Right renal cortex interstitium (tissue), 3 donors: ENCODE measurements around the gene ADAM19. TPM values are rescaled to one million over a fixed set of nuclear protein-coding genes. Genes with fewer than 3 reads are reported as not detected.

Experiments used
- DNase-seq, 3 donors: peaks; one replicate each; pipeline ENCODE4 v3.0.0-alpha.2; 2013; ENCODE audit warnings: low read depth in 3 of 3, low spot score in 2 of 3
- polyA plus RNA-seq, 3 donors: library from polyadenylated mRNA; unstranded; fragments of 120-200 nt; gene quantifications; one replicate each; pipeline ENCODE4 v1.2.1, GENCODE V29; 2013; ENCODE audit not compliant: insufficient read length in 3 of 3

ADAM19 gene
- polyA plus RNA-seq, 3 donors, result 7.7 to 9.6 (median 8.2) TPM

DNA sequence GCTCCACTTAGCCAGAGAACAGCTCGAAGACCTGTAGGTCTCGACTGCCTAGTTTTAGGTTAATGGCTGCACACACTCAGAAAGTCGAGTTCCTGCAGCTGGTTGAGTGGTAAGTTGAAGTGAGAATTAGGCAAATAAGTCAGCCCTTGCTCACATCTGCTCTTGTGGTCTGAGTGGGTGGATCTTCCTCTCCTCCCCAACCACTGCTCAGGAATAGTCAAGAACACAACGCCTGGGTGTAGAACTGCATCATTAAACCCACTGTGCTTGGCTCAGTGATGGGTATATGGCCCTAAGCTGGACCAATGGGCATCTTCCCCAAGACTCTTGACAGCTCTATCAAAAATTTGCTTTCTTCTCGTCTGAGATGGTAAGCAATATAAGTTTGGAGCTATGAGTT, 20.9 kb upstream of the ADAM19 start:
- no peak for DNase-seq

GRCh38 chr5:157594675-157595459, 19.3 kb upstream of the ADAM19 start:
- no peak for DNase-seq

- DNase-seq, result no peak
Observed at GRCh38 chr5:157594257-157594656, 18.7 kb upstream of the ADAM19 start.

- no peak for DNase-seq
Observed at GRCh38 chr5:157593052-157593757, 17.6 kb upstream of the ADAM19 start.

DNA sequence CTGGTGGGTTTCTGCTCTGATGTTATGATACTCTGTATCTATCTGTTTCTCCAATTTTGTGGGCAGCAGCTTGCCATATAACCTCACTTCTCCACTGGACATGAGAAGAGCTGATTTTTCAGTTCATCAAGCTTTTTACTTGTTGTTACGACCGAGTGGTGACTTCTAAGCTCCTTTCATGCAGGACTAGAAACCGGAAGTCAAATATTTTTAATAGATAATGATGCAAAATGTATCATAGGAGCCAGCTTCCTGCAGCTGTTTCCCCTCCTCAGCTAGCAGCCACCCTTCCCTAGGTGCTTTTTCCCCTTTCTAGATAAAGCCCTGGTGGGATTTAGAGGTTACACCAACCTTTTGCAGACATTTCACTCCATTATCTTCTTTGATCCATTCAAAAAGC, 17.0 kb upstream of the ADAM19 start:
- no peak for DNase-seq

GRCh38 chr5:157590478-157590877, 14.9 kb upstream of the ADAM19 start:
- no peak for DNase-seq

DNA sequence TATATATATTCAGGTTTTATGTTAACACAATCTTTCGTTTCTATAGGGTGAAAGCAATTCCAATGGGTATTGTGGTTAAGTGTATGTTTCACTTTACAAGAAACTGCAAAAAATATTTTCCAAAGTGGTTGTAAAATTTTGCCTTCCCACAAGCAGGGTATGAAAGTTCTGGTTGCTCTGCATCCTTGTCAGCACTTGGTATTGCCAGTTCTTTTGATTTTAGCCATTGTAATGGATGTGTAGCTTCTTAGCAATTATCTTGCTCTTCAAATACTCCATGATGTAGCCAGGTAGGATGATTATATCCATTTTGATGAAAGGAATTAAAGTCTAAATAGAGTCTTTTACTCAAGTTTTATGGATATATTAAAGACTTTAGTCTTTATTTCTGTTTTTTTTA, 9.1 kb upstream of the ADAM19 start:
- no peak for DNase-seq

- DNase-seq, result no peak
Observed at GRCh38 chr5:157582731-157583620, 7.4 kb upstream of the ADAM19 start.

GRCh38 chr5:157581901-157582300, 6.3 kb upstream of the ADAM19 start:
- no peak for DNase-seq

DNA sequence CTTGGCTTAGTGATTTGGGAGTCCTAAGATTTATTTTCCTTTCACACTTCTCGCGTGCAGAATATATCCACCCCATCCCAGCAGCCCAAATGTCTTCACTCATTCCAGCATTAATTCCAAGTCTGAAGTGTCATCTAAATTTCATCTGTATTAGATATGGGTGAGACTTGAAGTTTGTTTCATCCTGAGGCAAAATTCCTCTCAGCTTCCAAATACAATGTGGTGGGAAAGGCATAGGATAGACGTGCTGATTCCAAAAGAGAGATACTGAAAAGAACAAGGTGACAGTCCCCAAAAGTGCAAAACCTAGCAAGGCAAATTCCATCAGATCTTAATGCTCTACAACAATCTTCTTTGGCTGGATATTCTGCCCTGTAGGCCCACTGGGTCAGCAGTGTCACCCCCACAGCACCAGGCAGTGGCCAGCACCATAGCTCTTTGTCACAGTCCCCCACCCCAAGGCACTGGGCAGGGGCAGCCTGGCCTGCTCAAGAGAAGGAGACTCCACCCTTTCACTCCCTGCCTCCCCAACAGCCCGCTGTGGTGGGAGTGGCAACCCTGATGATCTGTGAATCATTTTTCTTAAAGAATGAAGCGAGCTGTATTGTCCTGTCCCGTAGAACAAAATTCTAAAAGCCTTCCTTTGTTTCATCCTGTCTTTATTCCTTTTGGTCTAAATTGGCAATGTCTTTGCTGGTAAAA, 2.7 kb upstream of the ADAM19 start:
- no peak for DNase-seq

DNA sequence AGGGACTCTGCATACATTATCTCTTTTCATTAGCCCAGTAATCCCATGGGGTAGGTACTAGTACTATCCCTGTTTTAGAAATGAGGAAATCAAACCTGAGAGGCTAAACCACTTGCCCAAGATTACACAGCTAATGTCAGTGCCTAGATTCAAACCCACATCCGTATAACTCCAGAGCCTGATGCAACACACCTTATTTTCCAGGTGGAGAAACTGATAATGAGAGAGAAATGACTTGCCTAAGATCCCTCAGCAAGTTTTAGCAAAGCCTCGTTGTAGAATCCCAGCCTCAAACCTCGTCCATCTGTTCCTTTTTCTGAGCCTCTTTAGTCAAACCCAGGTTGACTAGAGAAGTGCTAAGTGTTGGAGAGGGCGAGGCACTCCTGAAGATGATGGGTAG, 1.1 kb upstream of the ADAM19 start:
- DNase-seq, result no peak

- no peak for DNase-seq
Observed at GRCh38 chr5:157574456-157575380, 857 bp downstream of the ADAM19 start.

GRCh38 chr5:157571357-157571827, 4.2 kb downstream of the ADAM19 start:
- DNase-seq, result no peak

DNA sequence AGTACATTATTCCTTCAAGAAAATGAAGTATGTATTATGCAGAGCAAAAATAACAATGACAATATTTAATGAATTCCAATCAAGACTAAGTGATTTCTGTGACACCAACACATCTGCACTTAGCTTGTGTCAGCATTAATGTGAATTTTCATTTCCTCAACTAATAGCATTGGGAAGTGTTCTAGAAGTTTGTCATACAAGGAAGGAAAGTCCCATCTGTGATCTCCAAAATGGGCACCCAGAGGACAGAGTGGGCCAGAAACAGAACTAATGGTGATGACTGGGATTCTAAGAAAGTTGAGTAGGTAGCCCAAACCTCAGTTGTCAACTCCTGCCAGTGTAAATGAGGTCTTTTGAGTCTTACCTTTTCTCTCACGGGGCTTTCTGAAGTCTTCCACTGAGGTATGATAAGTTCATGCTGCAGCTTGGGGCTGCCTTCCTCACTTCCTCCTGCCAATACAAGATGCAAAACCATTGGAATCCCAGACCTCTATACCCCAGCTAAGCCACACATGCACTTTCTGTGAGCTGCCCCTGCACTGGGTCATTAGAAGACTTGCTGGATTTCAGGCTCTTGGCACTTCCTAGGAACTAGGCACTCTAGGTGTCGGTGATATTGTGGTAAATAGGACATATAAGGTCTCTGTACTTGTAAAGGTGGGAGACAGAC, 4.9 kb downstream of the ADAM19 start:
- DNase-seq, result no peak

DNA sequence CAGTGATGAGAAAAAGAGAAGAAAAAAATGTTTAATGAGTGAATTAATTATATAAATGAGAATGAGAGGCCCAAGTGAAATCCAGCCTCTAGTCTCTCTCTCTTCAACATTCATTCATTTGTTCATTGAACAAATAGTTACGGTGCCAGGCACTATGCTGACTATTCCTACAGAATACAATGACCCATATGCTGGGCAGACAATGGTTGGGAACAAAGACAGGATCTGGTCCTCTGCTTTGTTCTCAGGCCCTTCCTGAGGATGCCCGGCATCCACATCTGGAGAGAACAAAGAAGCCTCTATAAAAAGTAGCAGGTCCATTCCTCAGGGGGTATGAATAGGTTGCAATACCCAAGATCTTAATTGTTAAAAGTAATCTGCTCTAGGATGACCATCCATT, 6.9 kb downstream of the ADAM19 start:
- DNase-seq, result no peak

DNA sequence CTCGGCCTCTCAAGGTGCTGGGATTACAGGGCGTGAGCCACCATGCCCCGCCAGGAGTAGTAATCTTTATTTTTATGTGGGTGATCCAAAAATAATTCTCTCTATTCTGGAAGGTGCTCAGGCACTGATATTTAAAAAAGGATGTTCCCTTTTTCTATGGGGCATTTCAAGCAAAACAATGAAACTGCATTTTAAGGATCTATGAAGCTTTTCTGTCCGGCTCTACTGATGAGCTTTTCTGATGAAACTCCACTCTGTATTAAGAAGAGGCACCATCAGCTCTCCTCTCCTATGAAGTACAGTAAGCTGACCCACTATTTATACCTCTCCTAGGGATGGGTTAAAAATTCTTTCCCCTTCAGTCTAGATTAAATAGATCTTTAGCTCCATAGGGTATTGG, 7.4 kb downstream of the ADAM19 start:
- DNase-seq, result no peak

GRCh38 chr5:157566902-157567489, 8.6 kb downstream of the ADAM19 start:
- DNase-seq, result no peak

DNA sequence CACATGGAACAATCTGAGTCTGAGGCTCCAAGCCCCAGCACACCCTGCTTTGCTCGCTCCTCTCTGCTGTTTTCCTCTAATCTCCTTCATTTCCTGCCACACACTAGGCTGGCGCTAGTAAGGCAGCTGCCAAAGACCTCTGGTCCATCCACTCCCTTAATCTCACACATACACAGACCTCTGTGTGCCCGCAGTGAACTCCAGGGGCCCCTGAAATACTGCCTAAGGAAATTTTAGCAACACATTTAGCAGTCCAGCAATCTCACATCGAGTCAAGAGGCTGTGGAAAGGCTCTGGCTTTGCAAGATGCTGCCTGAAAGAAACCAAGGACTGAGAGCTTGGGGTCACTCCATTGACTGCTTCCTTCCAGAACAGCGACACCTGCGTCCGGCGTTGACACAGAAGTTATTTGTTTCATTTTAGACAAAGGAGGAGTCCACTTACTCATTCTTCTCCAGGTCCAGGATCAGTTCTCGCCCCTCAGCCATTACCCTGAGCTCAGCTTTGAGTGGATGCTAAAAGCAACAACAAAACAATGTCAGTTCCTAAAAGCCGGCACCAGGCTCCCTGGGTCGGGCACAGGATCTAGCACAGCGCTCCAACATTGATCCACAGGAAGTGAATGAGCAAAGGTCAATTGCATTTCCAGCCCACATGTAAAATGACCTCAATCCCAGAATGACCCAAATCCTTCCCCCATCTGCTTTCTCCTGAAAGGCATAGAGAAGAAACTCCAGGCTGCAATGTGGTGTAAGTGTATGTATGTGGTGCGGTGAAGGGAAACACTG, 11.5 kb downstream of the ADAM19 start:
- no peak for DNase-seq
